Measurements from ENCODE around the gene FEM1A.
"Not testable (repeated sequence)": the region's sequence is repeated elsewhere in the genome, so short reads cannot be mapped to it uniquely, and the experiment has no call there.

Gene FEM1A

DNA sequence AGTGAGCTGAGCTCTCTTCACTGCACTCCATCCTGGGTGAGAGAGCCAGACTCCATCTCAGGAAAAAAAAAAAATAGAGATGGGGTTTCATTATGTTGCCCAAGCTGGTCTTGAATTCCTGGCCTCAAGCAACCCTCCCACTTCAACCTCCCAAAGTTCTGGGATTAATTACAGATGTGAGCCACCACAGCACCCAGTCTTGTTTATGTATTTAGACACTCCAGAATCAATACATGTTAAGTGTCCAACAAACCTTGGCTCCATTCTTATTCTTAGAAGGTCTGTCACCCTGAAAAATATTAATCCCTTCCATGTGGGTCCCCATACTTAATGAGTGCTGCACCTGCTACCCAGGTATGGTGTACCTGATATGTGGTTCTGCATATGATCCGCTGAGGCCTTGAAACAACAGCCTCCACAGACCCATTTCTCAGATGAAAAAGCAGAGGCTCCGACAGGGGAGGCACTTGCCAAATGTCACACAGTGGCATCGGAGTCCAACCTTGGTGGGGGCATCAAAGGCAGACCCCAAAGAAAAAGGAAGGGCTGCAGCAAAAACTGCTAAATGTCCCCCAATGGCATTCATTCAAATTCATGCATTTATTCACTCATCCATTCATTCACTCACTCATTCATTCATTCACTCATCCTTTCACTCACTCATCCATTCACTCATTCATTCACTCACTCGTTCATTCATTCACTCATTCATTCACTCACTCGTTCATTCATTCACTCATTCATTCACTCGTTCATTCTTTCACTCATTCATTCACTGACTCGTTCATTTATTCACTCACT, 23.3 kb downstream of the FEM1A start:
- no peak for DNase-seq

DNA sequence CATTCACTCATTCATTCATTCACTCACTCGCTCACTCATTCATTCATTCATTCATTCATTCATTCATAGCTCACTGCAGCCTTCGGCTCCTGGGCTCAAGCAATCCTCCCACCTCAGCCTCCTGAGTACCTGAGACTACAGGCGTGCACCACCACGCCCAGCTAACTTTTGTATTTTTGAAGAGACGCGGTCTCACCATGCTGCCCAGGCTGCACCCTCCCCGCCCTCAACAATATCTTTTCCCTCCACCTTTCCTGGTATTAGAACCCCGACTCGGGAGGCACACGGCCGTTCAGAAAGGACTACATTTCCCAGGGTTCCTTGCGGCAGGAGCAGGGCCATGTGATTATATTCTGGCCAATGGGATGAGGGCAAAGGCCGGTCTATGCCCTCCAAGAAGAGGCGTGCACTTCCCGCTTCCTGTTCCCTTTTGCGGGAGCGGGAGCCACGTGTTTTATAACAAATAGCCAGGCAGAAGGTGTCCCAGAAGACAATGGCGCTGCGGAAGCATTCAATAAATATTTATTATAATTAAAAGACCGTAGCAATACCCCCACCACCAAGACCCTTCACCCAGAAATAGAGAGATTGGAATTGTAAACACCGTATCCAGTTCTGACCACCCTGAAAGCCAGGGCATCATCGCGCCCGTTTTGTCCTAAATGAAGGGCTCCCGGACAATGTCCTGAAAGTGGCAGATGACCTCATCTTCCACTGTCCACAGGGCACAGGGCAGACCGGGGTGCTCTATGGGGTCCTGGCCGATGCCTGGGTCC, 24.1 kb downstream of the FEM1A start:
- no peak for DNase-seq

DNA sequence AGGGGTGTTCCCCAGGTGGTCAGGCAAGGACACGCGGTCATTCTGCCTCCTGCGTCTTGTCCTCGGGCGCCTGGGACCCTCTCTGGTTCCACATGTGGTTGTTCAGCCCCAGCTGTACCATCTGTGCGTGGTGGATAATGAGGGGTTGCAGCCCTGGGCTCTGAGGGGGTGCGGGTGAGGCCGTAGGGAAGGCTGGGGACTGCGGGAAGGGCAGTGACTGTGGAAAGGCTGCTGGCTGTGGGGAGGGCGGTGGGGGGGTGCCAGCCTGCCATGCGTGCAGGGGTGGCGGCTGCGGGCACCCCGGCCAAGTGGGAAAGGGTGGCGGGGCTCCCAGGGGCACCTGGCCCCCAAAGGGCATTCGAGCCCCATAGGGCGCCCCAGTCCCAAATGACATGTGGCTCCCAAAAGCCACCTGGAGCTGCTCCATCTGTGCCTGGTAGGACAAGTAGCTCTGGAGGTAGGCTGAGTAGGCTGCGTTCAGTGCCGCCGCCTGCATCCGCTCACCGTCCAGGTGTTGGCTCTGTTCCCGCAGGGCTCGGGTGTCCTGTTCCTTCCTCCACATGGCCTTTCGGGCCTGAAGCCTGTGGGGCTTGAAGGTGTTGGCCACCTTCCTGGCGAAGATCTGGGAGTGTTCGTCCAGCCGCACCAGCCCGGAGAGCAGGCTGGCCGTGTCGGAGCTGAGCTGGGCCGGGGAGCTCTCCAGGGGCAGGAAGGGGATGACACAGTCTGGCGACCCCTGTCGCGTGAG, 24.8 kb downstream of the FEM1A start:
- no peak for DNase-seq

DNA sequence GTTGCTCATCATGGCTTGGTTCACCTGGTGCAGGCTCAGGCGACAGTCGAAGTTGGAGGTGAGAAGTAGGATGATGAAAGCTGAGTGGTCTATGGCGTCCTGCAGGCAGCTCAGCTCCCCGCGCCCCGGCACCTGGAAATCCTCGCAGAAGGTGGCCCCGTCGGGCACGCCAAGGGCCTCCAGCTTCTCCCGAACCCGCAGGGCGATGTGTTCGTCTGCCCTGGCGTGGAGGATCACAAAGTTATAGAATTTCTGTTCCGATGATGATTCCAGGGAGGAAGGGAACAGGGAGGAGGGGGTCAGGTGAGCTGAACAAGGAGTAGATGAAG, 25.4 kb downstream of the FEM1A start:
- no peak for DNase-seq

DNA sequence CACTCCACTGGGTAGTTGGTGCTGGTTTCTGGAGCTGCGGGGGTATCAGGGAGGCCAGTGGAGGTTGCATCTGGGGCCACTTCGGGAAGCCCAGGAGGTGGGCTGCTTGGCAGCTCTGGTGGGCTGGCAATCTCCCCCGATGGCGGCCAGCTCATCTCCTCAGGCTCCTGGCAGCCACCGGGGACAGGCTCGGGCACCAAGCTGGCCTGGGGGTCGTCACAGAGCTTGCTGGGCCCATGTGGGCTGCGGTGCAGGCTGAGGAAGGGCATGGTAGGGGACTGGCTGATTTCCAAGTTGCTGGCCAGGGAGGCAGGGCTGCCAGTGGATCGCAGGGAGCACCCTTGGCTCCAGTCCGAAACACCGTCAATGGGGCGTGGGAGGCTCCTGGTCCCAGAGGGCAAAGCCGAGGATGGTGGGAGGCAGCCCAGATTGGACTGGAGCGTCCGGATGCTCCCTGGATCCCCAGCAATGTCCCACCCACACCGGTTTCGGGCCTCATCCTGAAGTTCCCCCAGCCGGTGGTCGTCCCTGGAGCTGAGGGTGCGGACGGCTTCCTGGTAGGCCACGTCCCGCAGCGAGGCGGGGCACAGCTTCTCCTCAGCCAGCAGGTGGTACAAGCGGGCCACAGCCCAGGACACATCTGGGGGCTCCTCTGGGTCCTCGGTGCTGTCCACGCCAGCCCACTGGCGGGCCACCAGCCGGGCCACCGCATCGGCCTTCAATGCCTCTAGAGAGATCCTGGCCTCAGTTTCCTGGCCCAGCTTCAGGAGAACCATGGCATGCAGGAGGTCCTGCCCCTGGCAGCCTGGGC, 26.1 kb downstream of the FEM1A start:
- no peak for DNase-seq

DNA sequence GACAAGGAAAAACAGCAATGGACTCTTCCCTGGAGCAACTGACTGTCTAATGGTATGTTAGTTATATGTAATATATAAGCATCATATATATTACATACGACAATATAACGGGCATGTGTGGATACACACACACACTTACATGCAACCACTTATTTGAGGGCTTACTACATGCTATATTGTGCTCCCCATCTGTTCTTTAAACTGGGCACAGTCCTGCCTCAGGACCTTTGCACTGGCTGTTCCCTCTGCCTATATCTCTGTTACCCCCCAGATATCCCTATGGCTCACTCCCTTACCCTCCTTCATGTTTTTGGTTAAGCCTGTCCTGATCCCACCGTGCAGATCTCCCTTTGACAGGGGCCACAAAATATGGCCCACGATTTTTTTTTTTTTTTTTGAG, 29.7 kb downstream of the FEM1A start:
- DNase-seq: no peak

DNA sequence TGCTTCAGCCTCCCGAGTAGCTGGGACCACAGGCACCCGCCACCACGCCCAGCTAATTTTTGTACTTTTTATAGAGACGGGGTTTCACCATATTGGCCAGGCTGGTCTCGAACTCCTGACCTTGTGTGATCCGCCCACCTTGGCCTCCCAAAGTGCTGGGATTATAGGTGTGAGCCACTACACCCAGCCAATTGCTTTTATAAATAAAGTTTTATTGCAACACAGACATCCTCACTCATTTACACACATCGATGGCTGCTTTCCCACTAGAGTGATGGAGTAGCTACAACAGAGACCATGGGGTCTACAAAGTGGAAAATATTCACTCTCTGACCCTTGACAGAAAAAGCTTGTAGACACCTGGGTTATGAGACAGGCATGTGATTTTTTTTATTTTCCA, 30.8 kb downstream of the FEM1A start:
- not testable (repeated sequence) for DNase-seq

DNA sequence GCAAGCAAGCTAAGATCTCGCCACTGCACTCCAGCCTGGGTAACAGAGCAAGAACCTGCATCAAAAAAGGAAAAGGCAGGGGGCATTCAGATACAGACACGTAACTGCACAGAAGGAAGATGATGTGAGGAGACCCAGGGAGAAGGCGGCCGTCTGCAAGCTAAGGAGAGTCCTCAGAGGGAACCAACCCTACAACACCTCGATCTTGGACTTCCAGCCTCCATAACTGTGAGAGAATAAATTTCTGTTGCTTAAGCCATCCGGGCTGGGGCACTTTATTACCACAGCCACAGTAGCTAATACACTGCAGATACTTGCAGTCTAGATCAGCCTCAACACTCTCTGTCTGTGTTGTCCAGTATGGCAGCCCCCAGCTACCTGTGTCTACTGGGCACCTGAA, 32.0 kb downstream of the FEM1A start:
- no peak for DNase-seq

DNA sequence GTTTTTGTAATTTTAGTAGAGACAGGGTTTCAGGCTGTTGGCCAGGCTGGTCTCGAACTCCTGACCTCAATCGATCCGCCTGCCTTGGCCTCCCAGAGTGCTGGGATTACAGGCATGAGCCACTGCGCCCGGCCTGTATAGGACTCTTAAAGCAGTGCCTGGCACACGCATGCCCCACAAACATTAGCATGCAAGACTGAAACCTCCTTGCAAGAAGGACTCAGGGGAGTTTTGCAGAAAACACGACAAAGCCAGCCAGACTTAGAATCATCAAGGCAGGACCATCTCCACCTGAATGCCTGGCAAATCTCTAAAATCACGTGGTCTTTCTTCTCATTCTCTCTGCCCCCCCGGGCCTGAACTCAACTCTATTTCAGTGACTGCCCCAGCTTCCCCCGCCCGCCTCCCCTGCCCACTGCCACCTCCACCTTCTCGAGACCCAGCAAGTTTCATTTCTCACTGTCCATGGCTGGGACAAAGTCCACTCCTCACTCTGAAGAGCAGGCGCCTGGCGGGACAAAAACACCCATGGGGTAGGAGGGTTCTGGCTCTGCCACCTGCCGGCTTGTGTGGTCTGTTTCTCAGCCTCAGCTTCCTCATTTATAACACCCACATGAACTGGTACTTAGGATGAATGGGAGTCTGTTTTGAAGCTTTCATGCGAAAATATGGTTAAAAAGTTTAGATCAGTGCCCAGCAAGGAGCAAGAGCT, 37.6 kb downstream of the FEM1A start:
- DNase-seq: no peak

DNA sequence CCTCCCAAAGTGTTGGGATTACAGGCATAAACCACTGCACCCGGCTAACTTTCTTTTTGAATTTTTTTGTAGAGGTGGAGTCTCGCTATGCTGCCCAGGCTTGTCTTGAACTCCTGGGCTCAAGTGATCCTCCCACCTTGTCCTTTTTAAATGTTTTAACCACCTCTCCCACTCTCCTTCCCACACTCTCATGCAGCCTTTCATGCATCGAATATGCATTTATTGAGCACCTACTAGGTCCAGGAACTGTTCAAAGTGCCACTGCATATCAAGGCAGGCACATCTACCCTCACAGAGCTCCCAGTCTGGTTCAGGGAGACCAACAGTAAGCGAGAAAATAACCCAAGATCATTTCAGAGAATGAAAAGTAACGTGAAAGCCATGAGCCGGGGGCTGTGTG, 38.8 kb downstream of the FEM1A start:
- no peak for DNase-seq

DNA sequence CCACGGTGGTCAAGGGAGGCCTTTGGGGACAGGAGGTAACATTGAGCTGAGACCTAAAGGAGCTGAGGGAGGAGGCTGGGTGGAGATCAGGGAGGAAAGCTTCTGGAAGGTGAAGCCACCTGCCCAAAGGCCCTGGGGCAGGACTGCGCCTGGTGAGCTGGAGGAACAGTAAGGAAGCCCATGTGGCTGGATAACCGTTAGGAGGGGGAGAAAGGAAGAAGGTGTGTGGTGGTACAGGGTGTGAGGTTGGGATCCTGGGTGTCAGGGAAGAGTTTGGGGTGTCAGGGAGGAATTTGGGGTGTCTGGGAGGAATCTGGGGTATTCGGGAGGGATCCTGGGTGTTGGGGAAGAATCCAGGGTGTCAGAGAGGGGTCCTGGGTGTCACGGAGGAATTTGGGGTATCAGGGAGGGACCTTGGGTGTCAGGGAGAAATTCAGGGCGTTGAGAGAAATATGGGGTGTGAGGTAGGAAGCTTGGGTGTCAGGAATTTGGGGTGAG, 39.3 kb downstream of the FEM1A start:
- DNase-seq: no peak

DNA sequence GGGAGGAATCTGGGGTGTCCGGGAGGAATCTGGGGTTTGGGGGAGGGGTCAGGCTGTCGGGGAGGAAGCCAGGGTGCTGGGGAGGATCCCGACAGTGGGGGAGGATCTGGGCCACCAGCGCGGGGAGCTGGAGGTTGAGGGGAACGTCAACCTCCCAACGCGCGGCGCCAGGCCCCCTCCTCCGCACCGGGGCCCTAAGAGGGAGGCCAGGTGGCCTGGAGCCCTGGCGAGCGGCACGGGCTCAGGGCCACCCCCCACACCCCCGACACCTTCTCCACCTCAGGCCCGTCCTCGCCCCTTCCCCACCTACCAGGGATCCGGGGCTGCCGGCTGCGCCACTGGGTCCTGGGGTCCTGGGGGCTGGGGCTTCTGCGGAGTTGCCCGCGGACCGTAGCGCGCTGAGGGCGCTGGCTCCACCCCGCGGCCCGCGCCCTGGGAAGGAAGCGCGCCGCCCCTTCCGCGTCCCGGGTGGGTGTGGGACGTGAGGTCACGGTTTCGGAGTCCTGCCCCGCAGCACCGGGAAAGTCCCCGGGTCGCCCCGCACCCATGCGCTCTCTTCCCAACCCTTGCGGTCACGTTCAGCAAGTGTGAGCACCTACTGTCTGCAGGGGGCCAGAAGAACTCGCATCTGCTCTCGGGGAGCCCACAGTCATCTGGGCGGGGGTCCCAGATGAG, 39.9 kb downstream of the FEM1A start, which contains the start of gene TICAM1:
Gene TICAM1 (minus strand): TSS at position 409 of the 675 bp plus-strand sequence. CDS start 13,335 bp downstream, outside the sequence.
- no peak for DNase-seq

DNA sequence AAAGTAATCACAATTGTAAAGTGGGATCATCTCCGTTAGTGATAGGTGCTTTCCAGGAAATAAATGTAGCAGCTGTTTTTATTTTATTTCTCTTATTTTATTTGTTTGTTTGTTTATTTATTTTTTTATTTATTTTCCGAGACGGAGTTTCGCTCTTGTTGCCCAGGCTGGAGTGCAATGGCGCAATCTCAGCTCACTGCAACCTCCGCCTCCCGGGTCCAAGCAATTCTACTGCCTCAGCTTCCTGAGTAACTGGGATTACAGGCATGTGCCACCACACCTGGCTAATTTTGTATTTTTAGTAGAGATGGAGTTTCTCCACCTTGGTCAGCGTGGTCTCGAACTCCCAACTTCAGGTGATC, 40.4 kb downstream of the FEM1A start:
- not testable (repeated sequence) for DNase-seq

DNA sequence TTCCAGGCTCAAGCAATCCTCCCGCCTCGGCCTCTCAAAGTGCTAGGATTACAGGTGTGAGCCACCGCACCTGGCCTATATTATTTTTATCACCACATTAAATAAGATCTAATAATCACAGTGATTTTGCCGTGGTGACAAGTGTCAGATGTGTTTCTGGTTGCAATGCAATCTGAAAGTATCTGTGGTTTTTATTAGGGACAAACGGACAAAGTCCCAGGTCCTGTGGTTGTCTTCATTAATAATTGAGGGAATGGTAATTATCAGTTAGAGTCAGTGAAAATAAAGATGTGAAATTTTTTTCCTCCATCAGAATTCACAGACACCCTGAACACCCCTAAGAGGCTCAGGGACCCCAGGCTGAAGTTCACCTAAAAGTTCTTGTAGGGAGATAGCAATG, 41.2 kb downstream of the FEM1A start:
- DNase-seq: no peak

DNA sequence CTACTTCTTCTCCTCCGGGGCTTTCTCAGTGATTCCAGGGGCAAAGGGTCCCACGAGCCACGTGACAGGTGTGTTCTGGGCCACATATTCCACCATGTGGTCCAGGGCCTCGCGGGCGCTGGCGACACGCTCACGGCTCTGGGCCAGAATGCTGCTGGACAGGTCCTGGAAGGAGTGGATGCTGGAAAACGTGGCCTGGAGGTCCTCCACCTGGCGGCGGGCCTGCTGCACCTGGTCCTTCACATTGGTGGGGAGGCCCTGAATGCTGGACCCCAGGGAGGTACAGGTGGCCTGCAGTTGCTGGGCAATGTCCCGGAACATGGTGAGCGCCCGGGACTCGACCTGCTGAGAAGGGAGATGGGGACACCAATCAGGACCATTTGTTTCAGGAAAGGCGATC, 47.7 kb downstream of the FEM1A start:
- no peak for DNase-seq

DNA sequence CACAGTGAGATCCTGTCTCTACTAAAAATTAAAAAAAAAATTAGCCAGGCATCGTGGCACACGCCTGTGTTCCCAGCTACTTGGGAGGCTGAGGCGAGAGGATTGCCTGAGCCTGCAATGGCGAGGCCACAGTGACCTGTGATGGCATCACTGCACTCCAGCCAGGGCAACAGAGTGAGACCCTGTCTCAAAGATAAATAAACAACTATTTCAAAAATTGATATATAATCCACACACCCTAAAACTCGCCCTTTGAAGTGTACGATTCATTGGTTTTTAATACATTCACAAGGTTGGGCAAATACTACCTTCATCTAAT, 52.1 kb downstream of the FEM1A start:
- DNase-seq: no peak

DNA sequence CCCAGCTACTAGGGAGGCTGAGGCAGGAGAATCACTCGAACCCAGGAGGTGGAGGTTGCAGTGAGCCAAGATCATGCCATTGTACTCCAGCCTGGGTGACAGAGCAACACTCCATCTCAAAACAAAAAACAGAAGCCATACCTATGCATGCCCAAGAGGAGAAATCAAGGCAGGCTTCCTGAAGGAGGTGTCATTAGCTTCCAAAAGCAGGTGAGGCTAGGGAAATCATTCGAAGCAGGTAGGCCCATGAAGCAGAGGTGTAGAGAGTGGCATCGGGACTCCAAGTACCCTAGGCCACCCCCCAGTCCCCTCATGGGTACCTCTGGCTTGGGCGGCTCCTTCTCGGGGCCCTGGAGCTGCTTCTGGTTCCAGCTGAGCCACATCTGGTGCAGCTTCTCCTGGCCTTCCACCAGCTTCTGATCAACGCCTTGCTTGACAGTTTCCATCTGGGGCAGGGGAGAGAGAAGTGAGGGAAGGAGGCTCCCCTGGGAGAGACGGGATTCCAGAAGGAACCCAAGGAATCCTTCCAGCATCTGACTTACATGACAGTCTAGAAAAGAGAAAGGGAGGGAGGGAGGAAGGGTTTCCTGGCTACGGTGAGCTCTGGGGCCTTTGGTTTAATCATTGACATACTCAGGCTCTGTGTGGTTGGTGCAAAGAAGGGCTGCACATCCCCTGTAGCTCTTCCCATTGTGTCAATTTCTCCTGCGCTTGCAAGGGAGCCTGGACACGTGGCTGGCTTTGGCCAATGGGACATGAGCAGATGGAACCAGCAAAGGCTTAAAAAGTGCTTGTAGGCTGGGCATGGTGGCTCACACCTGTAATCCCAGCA, 53.0 kb downstream of the FEM1A start:
- DNase-seq: no peak

DNA sequence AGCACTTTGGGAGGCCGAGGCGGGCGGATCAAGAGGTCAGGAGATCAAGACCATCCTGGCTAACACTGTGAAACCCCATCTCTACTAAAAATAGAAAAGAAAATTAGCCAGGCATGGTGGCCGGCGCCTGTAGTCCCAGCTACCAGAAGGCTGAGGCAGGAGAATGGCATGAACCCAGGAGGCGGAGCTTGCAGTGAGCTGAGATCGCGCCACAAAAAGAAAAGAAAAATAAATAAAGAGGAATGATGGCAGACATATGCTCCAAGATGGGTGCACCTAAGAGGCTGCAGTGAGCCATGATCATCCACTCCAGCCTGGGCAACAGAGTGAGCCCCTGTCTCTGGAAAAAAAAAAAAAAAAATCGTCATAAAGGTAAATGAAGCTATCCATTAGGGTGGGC, 54.4 kb downstream of the FEM1A start:
- DNase-seq: not testable (repeated sequence)

DNA sequence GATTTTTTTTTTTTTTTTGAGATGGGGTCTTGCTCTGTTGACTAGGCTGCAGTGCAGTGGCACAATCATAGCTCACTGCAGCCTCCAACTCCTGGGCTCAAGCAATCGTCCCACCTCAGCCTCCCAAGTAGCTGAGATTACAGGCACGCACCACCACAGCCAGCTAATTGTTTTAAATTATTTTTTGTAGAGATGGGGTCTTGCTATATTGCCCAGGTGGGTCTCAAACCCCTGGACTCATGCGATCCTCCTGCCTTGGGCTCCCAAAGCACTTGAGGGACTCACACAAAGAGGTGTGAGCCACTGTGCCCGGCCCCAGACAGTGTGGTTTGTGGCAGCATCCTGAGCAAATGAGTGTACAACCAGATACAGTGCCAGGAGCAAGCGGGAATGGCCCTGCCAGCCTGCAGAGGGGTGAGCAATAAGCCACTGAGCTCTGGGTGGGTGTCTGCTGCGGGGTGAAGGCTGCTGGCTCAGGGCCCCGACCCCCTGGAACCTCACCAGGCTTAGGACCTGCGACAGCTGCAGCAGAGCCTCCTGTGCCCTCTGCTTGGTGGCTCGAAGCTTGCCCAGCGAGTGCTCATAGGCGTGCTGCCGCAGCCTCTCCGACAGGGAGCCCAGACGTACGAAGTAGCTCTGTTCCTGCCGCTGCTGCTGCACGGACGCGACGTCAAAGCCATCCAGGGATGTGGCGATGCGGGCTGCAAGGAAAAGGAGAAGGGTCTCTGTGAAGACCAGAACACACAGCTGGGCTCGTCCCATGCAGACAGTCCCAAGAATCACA, 55.8 kb downstream of the FEM1A start:
- DNase-seq: no peak

DNA sequence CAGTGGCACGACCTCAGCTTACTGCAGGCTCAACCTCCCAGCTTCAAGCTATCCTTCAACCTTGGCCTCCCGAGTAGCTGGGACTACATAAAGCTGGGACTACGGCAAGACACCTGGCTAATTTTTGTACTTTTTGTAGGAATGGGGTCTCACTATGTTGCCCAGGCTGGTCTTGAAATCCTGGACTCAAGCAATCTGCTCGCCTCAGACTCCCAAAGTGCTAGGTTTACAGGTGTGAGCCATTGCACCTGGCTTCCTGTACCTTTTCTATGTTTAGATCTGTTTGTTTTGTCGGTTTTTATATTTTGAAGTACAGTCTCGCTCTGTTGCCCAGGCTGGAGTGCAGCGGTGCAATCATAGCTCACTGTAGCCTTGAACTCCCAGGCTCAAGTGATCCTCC, 57.5 kb downstream of the FEM1A start:
- no peak for DNase-seq

Data from NCI-H1436 treated with DMSO at 0.1 percent for 48 hours (cell line).